GM19239 (cell line): ENCODE data around the gene VARS1.

ENCODE experiments used
- DNase-seq: peaks from one replicate; pipeline ENCODE4 v3.0.0; 2011; ENCODE audit warnings: low spot score; ENCODE audit not compliant: insufficient read length
- FAIRE-seq: peaks from 2 replicates; lab custom pipeline; 2011; peaks lifted over from hg19 to GRCh38; lab: Jason Lieb, UNC

The VARS1 gene

DNA sequence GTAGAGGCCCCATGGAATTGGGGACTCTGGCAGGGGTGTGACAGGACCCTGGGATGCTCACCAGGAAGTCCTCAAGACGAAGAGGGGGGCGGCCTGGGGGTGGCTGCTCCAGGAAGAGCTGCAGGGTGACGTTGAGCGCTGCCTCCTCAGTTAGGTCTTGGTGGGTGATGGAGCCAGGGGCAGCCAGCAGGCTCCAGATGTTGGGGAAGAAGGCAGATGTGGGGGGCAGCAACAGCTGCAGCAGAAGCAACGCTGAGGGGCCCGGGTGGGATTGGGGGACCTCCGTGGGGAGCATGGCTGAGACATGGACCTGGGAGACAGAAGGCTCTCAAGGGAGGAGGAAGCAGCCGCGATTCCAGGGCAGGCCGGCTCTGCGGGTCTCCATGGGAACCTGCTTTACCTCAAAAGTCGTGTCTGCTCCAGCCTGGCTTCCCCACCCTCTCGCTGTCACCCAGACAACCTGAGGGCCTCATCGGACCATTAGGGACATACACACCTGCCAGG is 19.0 kb downstream of the VARS1 start:
- FAIRE-seq (no peak), DNase-seq (no peak)

- FAIRE-seq: no peak
Measured at GRCh38 chr6:31775633-31776484, 19.7 kb downstream of the VARS1 start.

GRCh38 chr6:31775184-31775583 is 20.4 kb downstream of the VARS1 start:
- FAIRE-seq: no peak

More at GRCh38 chr6:31775633-31776484, 19.7 kb downstream of the VARS1 start:
- DNase-seq: no peak

GRCh38 chr6:31771992-31772358 is 23.6 kb downstream of the VARS1 start:
- DNase-seq (no peak), FAIRE-seq (no peak)

More at GRCh38 chr6:31775184-31775583, 20.4 kb downstream of the VARS1 start:
- no peak for DNase-seq

DNA sequence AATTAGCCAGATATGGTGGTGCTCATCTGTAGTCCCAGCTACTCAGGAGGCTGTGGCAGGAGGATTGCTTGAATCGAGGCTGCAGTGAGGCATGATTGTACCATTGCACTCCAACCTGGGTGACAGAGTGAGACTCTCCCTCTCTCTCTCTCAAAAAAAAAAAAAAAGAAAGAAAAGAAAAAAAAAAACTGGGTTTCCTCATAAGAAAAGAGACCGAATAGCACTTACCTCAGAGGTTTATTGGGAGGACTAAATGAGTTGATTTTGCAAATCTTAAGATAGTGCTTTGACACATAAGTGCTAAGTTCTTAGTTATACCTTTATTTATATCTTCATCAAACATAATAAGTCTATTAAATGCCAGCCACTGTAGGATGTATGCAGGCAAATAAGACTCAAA is 24.7 kb downstream of the VARS1 start:
- DNase-seq: no peak
- FAIRE-seq: no peak

- FAIRE-seq (peak; percentile 62), DNase-seq (peak; percentile 85)
Measured at GRCh38 chr6:31769684-31770371, 25.7 kb downstream of the VARS1 start.

DNA sequence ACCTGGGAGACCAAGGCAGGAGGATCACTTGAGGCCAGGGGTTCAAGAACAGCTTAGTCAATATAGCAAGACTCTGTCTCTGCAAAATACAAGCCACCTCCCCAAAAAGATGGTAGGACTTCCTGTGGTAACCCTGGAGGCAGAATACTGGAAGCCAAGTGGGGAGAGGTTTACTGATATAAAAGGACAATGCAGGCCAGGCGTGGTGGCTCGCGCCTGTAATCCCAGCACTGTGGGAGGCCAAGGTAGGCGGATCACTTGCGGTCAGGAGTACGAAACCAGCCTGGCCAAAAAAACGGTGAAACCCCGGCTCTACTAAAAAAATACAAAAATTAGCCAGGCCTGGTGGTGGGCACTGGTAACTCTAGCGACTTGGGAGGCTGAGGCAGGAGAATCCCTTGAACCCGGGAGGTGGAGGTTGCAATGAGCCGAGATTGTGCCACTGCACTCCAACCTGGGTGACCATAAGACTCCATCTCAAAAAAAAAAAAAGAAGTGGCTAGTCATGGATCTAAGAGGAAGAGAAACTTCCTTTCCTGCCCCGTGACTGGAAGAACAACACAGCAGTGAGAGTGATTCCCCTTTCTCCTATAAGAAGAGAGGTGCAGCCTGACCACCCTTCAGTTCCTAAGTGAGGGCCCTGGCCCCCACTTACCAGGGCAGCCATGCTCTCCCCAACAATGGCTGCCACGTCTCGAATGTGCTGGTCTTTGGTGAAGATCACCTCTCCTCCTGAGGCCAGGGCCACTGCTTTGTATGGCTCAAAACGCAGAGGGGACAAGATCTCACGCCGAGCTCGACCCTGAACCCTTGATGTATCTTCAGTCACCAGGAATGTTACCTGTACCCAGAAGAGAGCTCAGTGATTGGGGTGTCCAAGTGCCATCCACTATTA is 26.9 kb downstream of the VARS1 start:
- no peak for FAIRE-seq
- no peak for DNase-seq

GRCh38 chr6:31767096-31767645 is 28.4 kb downstream of the VARS1 start:
- FAIRE-seq (no peak), DNase-seq (no peak)

DNA sequence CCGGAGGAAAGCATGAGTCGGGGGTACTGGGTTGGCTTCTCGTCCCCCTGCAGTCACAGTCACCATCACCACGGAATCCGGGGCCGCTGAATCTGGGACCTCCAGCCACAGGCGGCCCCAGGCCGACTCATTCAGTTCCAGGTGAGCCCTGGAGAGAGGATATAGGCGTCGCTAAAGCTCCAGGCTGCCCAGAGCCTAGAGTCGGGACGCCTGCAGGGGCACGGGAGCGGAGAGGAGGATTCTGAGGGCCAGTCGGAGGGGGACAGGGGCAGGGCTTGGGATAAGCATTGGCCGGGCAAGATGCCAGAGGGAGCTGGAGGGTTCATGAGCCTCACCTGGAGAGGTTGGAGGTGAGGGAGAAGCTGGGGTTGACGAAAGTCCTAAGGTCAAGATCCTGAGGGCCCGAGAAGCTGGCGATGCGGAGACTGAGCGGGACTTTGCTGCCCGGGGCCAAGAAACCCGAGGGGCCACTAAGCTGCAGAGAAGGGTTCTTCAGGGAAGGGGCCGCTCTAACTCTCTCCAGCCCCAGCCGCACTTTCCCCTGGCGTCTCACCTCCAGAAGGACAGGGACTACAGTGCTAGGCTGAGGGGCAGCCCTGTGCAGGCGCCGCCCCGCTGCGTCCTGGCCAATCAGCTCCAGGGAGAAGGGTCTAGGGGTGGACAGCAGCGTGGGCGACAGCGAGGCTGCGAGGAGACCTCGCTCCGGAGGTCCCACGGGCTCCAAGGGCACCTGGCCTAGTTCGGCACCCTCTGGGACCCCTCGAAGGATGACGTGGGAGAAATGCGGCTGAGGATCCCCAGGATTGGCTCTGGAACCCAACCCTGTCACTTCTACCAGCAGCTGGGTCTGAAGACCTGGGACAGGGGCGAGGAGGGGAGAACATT is 29.4 kb downstream of the VARS1 start:
- FAIRE-seq: no peak
- DNase-seq: no peak

DNA sequence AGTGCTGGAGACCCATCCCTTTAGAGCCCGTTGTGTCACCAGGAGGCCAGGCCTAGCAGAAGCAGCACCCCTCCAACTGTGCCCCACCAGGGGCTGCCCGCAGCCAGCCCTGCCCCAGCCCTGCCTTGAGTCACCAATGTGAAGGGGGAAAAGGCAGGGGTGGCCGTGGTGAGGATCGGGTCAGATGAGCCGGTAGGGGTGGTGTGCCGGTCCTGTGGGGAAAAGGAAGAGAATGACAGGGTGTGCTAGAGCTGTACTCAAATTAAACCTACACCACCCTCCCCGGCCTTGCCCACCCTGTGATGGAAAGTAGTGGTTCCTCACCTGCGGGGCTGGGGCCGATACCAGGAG is 30.0 kb downstream of the VARS1 start:
- FAIRE-seq: no peak
- DNase-seq: no peak

GRCh38 chr6:31764198-31764597 is 31.4 kb downstream of the VARS1 start:
- no peak for DNase-seq
- no peak for FAIRE-seq

GRCh38 chr6:31763619-31763940 is 32.0 kb downstream of the VARS1 start:
- FAIRE-seq (no peak), DNase-seq (no peak)

- no peak for FAIRE-seq
Measured at GRCh38 chr6:31762878-31763618, 32.5 kb downstream of the VARS1 start.

DNA sequence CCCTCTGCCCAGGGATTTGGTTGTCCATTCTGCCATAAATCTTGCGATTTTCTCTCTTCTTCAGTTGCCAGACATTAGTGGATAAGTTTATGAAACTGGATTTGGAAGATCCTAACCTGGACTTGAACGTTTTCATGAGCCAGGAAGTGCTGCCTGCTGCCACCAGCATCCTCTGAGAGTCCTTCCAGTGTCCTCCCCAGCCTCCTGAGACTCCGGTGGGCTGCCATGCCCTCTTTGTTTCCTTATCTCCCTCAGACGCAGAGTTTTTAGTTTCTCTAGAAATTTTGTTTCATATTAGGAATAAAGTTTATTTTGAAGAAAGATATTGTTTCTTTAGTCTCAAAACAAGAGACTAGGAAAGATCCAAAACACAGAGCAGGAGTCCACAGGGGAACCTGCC is 33.2 kb downstream of the VARS1 start, which contains the start of gene SAPCD1:
SAPCD1 (plus strand) TSS at position 301 of the 400 bp plus-strand sequence. CDS start 399 bp downstream, outside the sequence.
- DNase-seq (no peak), FAIRE-seq (no peak)

More at GRCh38 chr6:31762878-31763618, 32.5 kb downstream of the VARS1 start:
- no peak for DNase-seq

- FAIRE-seq (no peak), DNase-seq (no peak)
Measured at GRCh38 chr6:31761343-31761742, 34.2 kb downstream of the VARS1 start.

DNA sequence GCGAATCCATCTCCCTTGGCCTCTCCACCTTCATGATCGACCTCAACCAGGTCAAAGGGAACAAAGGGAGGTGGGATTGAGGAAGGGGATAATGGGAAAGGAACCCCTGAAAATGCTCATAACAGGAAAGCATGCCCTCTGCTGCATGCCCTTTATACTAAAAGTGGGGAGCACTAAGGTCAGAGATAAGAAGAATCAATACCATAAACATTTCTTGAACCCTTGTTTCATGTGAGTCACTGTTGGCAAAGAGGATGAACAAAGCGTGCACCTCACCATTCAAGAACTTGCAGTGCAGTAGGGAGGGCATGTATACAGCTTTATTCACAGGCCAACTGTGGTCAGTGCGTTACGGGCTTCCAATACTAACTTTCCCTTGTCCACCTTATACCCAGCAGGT is 34.8 kb downstream of the VARS1 start:
- no peak for FAIRE-seq

DNA sequence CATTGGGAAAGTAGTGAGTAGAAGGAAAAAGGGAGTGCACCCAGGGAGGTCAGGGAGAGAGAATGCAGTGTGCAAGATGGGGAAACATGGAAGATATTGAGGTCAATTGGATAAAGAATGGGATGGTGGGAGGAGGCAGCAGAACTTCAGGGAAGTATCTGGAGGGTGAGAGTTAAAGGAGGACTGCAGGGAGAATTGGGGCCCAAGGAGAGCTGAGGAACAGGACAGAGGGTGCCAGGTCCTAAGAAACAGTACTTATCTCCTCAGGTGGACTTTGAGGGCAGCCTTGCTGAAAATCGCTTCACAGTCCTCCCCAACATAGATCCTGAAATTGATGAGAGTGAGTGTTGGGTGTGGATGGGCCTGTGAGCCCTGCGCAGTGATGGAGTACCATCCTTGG is 37.3 kb downstream of the VARS1 start:
- DNase-seq: no peak
- no peak for FAIRE-seq

More for the DNA sequence above, 34.8 kb downstream of the VARS1 start:
- DNase-seq: no peak

DNA sequence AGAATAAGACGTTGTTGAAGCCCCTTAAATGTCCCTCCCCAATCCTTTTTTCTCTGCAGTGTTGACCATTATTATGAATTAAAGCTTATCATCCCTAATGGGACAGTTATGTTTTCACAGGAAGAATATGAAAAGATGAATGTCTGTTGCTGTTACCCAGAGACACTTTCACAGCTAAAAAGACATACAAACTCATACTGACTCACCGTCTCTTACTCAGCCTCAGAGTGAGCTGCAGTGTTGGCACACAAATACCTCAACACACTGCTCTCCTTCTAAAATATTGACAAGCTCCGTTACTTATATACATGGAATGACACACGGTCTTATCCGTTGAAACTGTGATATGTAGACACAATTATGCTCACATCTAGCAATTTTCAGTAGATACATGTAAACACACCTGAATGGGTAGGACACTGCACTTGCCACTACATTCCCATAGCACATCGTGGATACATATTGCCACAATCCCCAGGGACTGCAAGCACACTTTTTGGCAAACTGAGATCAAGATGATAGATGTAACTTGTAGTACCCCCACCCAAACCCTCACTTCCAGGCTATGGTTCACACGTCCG is 42.7 kb downstream of the VARS1 start:
- FAIRE-seq (no peak), DNase-seq (no peak)
